ENCODE data around the gene RPP25L.

GRCh38 chr9:34585946-34586669 is 25.8 kb downstream of the RPP25L start:
- TF ChIP-seq EZH2phosphoT487 (IDR thresholded peaks at IDR 0.05; ENCODE audit: unreplicated experiment) = no peak
- no peak for TF ChIP-seq JUNB (IDR thresholded peaks at IDR 0.05; ENCODE audit: unreplicated experiment)
- TF ChIP-seq CTCF (conservative IDR thresholded peaks at IDR 0.05; ENCODE audit: low read depth in 2 of 2) = no peak
- TF ChIP-seq EZH2 (IDR thresholded peaks at IDR 0.05; ENCODE audit: low read depth, unreplicated experiment) = peak; percentile 16
- TF ChIP-seq, protein P1, sequence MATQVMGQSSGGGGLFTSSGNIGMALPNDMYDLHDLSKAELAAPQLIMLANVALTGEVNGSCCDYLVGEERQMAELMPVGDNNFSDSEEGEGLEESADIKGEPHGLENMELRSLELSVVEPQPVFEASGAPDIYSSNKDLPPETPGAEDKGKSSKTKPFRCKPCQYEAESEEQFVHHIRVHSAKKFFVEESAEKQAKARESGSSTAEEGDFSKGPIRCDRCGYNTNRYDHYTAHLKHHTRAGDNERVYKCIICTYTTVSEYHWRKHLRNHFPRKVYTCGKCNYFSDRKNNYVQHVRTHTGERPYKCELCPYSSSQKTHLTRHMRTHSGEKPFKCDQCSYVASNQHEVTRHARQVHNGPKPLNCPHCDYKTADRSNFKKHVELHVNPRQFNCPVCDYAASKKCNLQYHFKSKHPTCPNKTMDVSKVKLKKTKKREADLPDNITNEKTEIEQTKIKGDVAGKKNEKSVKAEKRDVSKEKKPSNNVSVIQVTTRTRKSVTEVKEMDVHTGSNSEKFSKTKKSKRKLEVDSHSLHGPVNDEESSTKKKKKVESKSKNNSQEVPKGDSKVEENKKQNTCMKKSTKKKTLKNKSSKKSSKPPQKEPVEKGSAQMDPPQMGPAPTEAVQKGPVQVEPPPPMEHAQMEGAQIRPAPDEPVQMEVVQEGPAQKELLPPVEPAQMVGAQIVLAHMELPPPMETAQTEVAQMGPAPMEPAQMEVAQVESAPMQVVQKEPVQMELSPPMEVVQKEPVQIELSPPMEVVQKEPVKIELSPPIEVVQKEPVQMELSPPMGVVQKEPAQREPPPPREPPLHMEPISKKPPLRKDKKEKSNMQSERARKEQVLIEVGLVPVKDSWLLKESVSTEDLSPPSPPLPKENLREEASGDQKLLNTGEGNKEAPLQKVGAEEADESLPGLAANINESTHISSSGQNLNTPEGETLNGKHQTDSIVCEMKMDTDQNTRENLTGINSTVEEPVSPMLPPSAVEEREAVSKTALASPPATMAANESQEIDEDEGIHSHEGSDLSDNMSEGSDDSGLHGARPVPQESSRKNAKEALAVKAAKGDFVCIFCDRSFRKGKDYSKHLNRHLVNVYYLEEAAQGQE (IDR thresholded peaks at IDR 0.05; ENCODE audit: unreplicated experiment) = no peak
- TF ChIP-seq CREB1 (CRISPR knock-in tag; IDR thresholded peaks at IDR 0.05; ENCODE audit: low read depth) = no peak
- TF ChIP-seq POLR2AphosphoS5 (IDR thresholded peaks at IDR 0.05; ENCODE audit: low read depth) = no peak
- no peak for TF ChIP-seq ZNF331 (CRISPR knock-in tag; IDR thresholded peaks at IDR 0.05; ENCODE audit: low read depth)
- no peak for TF ChIP-seq ZNF114 (CRISPR knock-in tag; IDR thresholded peaks at IDR 0.05)
